Activated CD8-positive, alpha-beta T cell treated with anti-CD3 and anti-CD28 coated beads for 36 hours (primary cell): Measurements from ENCODE around the gene MRAP. TPM values are rescaled to one million over a fixed set of nuclear protein-coding genes. Genes with fewer than 3 reads are reported as not detected.

Experiments used
- ATAC-seq: fragments of 200-7000 bp; cut with Tn5 transposase; one replicate; pipeline ENCODE4 v1.10.0; 2021; ENCODE audit warnings: mild to moderate bottlenecking, moderate library complexity
- CTCF ChIA-PET: fragments of 350-600 bp; sonication (Branson Sonifier 250); formaldehyde crosslinking; loops from one replicate; lab custom pipeline; 2021; ENCODE audit warnings: antibody characterized with exemption; lab: Charles Lee
- POLR2A ChIA-PET: fragments of 350-600 bp; sonication (Branson Sonifier 250); formaldehyde crosslinking; loops from one replicate; lab custom pipeline; 2021; ENCODE audit warnings: antibody characterized with exemption; lab: Charles Lee
- DNase-seq: peaks from one replicate; pipeline ENCODE4 v3.0.0-alpha.2; 2020
- H3K27ac Mint-ChIP-seq: one replicate; pipeline ENCODE4 v1.8.0; 2021; ENCODE audit warnings: mild to moderate bottlenecking, mixed read lengths
- H3K27me3 Mint-ChIP-seq: one replicate; pipeline ENCODE4 v1.8.0; 2021; ENCODE audit warnings: mixed read lengths
- H3K36me3 Mint-ChIP-seq: one replicate; pipeline ENCODE4 v1.8.0; 2021; ENCODE audit warnings: low read depth, mixed read lengths
- H3K4me1 Mint-ChIP-seq: one replicate; pipeline ENCODE4 v1.8.0; 2021; ENCODE audit warnings: low read depth, mixed read lengths
- H3K4me3 Mint-ChIP-seq: one replicate; pipeline ENCODE4 v1.8.0; 2021; ENCODE audit warnings: mild to moderate bottlenecking, moderate library complexity, mixed read lengths
- H3K9me3 Mint-ChIP-seq: one replicate; pipeline ENCODE4 v1.8.0; 2021; ENCODE audit warnings: mixed read lengths
- CTCF ChIP-seq: fragments of 200-600 bp; IDR thresholded peaks from one replicate; pipeline ENCODE4 v1.8.0; 2022; ENCODE audit warnings: antibody characterized with exemption, mild to moderate bottlenecking
- intact Hi-C: fragments of 100-400 bp; cut with micrococcal nuclease; formaldehyde crosslinking; loops from one replicate; pipeline ENCODE4 v1.10.0; 2022
- total RNA-seq, 2 experiments: library from RNA; stranded (reverse); gene quantifications; one replicate each; pipeline ENCODE4 v1.2.3, GENCODE V29; 2021

The MRAP gene
- total RNA-seq, 2 experiments from 2014 or later, result not detected

GRCh38 chr21:32303385-32303784 is 4.7 kb downstream of the MRAP start:
- no peaks in the 10 kb centered on the region for H3K4me1 Mint-ChIP-seq
- no peak for DNase-seq
- no peak for ATAC-seq
- CTCF ChIA-PET, result no interaction called here
- POLR2A ChIA-PET, result no interaction called here
- intact Hi-C loops, result no loop called here
- H3K27me3 Mint-ChIP-seq, result no peaks in the 10 kb centered on the region
- no peaks in the 10 kb centered on the region for H3K9me3 Mint-ChIP-seq
- no peak overlapping the region for H3K4me3 Mint-ChIP-seq
- peaks cover 23% of the 10 kb centered on the region for H3K36me3 Mint-ChIP-seq
- no peak overlapping the region for H3K27ac Mint-ChIP-seq
- TF ChIP-seq CTCF, result no peak

- DNase-seq, result no peak
- CTCF ChIA-PET, result no interaction called here
- Mint-ChIP-seq H3K27ac (no peak overlapping the region), H3K4me1 (no peaks in the 10 kb centered on the region), H3K9me3 (no peaks in the 10 kb centered on the region), H3K27me3 (no peaks in the 10 kb centered on the region), H3K36me3 (peaks cover 28% of the 10 kb centered on the region), H3K4me3 (no peak overlapping the region)
- intact Hi-C loops, result no loop called here
- POLR2A ChIA-PET, result no interaction called here
- no peak for ATAC-seq
- TF ChIP-seq CTCF, result no peak
Observed at GRCh38 chr21:32304998-32305397, 6.3 kb downstream of the MRAP start.

GRCh38 chr21:32306021-32306780 is 7.5 kb downstream of the MRAP start:
- POLR2A ChIA-PET, result no interaction called here
- H3K27me3 Mint-ChIP-seq, result no peaks in the 10 kb centered on the region
- intact Hi-C loops, result no loop called here
- no peak overlapping the region for H3K4me3 Mint-ChIP-seq
- peaks cover 26% of the 10 kb centered on the region for H3K36me3 Mint-ChIP-seq
- no peaks in the 10 kb centered on the region for H3K9me3 Mint-ChIP-seq
- ATAC-seq (no peak), DNase-seq (no peak)
- CTCF ChIA-PET, result no interaction called here
- H3K4me1 Mint-ChIP-seq, result peaks cover 5% of the 10 kb centered on the region
- no peak for TF ChIP-seq CTCF
- H3K27ac Mint-ChIP-seq, result no peak overlapping the region

GRCh38 chr21:32307706-32308105 is 9.1 kb downstream of the MRAP start:
- ChIA-PET POLR2A (no interaction called here), CTCF (interaction anchor here (1.4 kb wide), 1 partner anchor 29 kb away, joined by 3 read pairs; the partner anchor contains the start of gene MIS18A)
- Mint-ChIP-seq H3K36me3 (peaks cover 34% of the 10 kb centered on the region), H3K4me3 (no peak overlapping the region), H3K27me3 (no peaks in the 10 kb centered on the region), H3K9me3 (no peaks in the 10 kb centered on the region), H3K4me1 (peaks cover 13% of the 10 kb centered on the region), H3K27ac (no peak overlapping the region)
- intact Hi-C loops, result no loop called here
- no peak for ATAC-seq
- no peak for DNase-seq
- TF ChIP-seq CTCF, result no peak

- H3K27ac Mint-ChIP-seq, result no peak overlapping the region
- peaks cover 37% of the 10 kb centered on the region for H3K36me3 Mint-ChIP-seq
- H3K4me3 Mint-ChIP-seq, result no peak overlapping the region
- POLR2A ChIA-PET, result no interaction called here
- no peaks in the 10 kb centered on the region for H3K9me3 Mint-ChIP-seq
- no peaks in the 10 kb centered on the region for H3K27me3 Mint-ChIP-seq
- ATAC-seq (no peak), DNase-seq (no peak)
- peaks cover 13% of the 10 kb centered on the region for H3K4me1 Mint-ChIP-seq
- TF ChIP-seq CTCF, result no peak
- intact Hi-C loops, result no loop called here
- CTCF ChIA-PET, result no interaction called here
Observed at GRCh38 chr21:32308696-32309095, 10.0 kb downstream of the MRAP start.
